Stimulated activated effector memory CD8-positive, alpha-beta T cell treated with anti-CD3 and anti-CD28 coated beads, Interleukin-12 subunit alpha, Interleukin-12 subunit beta, amount 100 ng/mL, for 72 hours (primary cell): Measurements from ENCODE around the gene SIRPA.

ENCODE experiments used
- ATAC-seq: fragments of 150-1000 bp; cut with Tn5 transposase; 2 replicates; pipeline ENCODE4 v1.10.0; 2021
- DNase-seq, 2 donors: peaks; one replicate each; pipeline ENCODE4 v3.0.0; 2021 to 2022; ENCODE audit warnings: low spot score in 2 of 2
- H3K27ac Mint-ChIP-seq: one replicate; pipeline ENCODE4 v1.8.0; 2022; ENCODE audit warnings: mild to moderate bottlenecking, mixed read lengths
- H3K36me3 Mint-ChIP-seq: one replicate; pipeline ENCODE4 v1.8.0; 2022; ENCODE audit warnings: mild to moderate bottlenecking, mixed read lengths
- H3K4me1 Mint-ChIP-seq: one replicate; pipeline ENCODE4 v1.8.0; 2022; ENCODE audit warnings: mixed read lengths
- H3K4me3 Mint-ChIP-seq: one replicate; pipeline ENCODE4 v1.8.0; 2022; ENCODE audit warnings: mild to moderate bottlenecking, mixed read lengths
- H3K9me3 Mint-ChIP-seq: one replicate; pipeline ENCODE4 v1.8.0; 2022; ENCODE audit warnings: mixed read lengths

Gene SIRPA

DNA sequence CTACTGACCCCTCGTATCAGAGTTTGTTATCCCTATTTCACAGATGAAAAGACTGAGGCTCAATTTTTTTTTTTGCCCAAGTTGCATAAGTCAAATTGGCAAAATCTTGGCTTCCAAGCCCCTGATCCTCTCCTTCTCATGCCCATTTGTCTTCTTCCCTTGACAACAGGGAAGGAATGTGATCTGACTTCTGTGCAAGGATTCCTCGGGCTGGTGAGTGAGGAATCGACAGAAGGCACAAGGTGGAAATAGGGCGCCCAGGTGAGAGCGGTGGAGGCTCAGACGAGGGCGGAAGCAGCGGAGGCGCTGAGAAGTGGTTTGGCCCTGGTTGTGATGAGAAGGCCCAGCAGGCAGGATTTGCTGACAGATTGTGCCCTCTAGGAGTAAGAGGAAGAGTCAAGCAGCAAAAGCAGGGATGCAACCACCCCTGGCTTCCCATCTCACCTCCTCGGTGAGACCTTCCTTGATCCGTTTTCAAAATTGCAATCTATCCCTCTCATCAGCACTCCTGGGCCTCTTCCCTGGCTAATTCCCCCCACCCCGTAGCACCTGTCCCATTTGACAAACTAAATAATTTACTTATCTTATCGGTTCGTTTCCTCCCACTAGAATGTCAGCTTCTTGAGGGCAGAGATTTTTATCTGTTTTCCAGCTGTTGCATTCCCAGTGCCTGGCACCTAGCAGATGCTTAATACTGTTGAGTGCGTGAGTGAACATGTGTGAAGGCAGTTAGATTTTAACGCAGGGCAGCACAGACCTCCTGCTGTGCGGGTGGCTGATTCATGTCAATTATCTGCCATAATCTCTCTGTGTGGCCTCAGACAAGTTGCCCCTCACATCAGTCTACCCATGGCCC is 3.7 kb upstream of the SIRPA start:
- Mint-ChIP-seq H3K4me3 (no peak overlapping the region), H3K27ac (no peak overlapping the region), H3K36me3 (no peaks in the 10 kb centered on the region), H3K4me1 (peaks cover 6% of the 10 kb centered on the region), H3K9me3 (no peaks in the 10 kb centered on the region)
- ATAC-seq, result no peak
- no peak for DNase-seq

DNA sequence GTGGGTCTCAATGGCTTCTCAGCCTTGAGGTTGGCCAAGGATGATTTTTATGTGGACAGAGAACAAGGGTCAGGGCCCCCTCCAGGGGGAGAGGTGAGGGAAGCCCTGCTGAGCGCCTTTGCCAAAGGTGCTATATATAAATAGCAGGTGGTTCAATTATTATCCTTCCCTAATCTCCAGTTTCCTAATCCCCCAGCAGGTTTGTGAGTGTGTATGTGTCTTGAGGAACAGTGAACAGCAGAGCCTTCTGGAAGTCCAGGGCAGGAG is 3.2 kb upstream of the SIRPA start:
- H3K9me3 Mint-ChIP-seq, result no peaks in the 10 kb centered on the region
- peaks cover 6% of the 10 kb centered on the region for H3K4me1 Mint-ChIP-seq
- ATAC-seq (no peak), DNase-seq (no peak)
- H3K4me3 Mint-ChIP-seq, result no peak overlapping the region
- no peaks in the 10 kb centered on the region for H3K36me3 Mint-ChIP-seq
- H3K27ac Mint-ChIP-seq, result no peak overlapping the region

DNA sequence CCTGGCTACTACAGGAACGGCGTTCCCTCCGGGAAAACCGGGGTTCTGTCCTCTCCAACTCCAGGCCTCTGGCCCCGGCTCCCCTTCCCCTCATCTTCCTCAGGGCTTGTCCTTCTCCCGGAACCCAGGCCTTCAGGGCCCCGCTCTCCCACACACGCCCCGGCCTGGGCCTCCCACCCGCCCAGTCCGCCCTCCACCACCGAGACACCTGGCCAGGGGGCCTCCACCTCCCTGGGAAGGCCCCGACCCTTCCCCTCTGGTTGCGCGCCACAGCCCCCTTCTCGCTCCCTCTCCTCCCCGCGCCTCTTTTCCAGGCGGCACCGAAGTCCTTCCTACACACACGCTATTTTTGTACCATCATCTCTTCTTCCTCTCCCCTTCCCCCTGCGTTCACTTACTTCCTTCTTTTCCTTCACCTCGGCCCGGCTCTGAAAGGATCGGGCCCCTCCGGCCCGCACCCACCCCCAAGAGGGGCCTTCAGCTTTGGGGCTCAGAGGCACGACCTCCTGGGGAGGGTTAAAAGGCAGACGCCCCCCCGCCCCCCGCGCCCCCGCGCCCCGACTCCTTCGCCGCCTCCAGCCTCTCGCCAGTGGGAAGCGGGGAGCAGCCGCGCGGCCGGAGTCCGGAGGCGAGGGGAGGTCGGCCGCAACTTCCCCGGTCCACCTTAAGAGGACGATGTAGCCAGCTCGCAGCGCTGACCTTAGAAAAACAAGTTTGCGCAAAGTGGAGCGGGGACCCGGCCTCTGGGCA is 1.3 kb upstream of the SIRPA start:
- Mint-ChIP-seq H3K9me3 (no peaks in the 10 kb centered on the region), H3K4me1 (peaks cover 6% of the 10 kb centered on the region), H3K4me3 (peak overlapping the region; percentile 36), H3K36me3 (no peaks in the 10 kb centered on the region), H3K27ac (no peak overlapping the region)
- no peak for DNase-seq
- ATAC-seq, result no peak

DNA sequence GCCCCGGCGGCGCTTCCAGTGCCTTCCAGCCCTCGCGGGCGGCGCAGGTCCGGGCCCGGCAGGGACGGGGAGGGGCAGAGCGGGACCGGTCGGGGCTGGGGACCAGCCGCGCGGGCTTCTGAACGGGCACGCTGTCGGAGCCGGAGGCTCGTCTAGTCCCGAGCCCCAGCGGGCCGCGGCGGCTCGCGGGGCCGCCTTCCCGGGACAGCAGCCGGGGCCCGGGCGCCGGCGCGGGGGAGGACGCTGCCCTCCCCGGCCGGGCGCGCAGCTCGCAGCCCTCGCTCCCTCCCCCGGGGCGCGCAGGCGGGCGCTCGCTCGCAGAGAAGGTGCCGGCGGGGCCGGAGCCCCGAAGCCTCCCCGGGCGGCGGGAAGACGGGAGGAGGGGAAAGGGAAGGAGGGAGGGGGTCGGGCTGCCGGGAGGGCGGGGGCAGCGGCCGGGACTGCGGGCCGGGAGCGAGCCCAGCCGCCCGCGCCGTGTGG is 696 bp upstream of the SIRPA start:
- Mint-ChIP-seq H3K4me1 (peaks cover 6% of the 10 kb centered on the region), H3K9me3 (no peaks in the 10 kb centered on the region), H3K27ac (no peak overlapping the region), H3K36me3 (no peaks in the 10 kb centered on the region), H3K4me3 (peak overlapping the region; percentile 51)
- ATAC-seq (peak; percentile 36), DNase-seq (peak in 1 of 2 donors; percentile 53)

DNA sequence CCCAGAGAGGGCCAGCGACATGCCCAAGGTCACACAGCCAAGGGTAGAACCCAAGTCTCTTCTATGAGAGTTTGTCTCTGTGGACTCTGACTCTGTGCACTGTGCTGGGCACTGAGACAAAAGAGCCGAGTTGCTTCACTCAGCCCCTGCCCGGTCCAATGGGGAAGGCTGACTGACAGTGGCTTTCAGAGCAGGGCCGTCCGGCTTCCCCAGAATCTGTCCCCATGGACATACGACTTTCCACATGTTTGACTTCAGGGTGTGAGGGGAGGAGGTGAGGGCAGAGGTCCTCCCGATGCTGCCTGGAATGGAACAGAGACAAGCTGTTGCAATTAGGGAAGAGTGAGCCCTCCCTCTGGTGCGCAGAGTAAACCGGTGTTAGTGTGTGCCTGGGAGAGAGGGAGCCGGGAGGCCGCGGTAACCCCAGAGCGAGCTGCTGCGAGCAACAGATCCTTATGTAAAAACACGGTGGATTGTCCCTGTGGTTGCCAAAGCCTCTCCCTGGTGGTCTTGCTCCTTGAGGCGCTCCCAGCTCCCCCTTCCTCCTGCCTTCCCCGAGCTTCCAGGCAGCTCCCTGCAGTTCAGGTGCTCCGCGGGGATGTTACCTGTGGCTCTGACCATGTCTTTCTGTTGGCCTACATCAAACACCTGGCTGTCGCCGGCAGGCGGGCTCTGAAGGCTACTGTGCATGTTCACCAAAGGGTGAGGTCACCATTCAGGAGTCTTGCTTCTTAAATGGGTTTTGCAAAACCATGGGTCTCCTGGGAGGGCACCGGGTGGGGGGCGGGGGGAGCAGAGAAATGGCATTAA is 672 bp downstream of the SIRPA start:
- Mint-ChIP-seq H3K4me1 (peaks cover 6% of the 10 kb centered on the region), H3K9me3 (no peaks in the 10 kb centered on the region), H3K27ac (no peak overlapping the region), H3K4me3 (peak overlapping the region; percentile 51), H3K36me3 (no peaks in the 10 kb centered on the region)
- DNase-seq (no peak), ATAC-seq (no peak)

DNA sequence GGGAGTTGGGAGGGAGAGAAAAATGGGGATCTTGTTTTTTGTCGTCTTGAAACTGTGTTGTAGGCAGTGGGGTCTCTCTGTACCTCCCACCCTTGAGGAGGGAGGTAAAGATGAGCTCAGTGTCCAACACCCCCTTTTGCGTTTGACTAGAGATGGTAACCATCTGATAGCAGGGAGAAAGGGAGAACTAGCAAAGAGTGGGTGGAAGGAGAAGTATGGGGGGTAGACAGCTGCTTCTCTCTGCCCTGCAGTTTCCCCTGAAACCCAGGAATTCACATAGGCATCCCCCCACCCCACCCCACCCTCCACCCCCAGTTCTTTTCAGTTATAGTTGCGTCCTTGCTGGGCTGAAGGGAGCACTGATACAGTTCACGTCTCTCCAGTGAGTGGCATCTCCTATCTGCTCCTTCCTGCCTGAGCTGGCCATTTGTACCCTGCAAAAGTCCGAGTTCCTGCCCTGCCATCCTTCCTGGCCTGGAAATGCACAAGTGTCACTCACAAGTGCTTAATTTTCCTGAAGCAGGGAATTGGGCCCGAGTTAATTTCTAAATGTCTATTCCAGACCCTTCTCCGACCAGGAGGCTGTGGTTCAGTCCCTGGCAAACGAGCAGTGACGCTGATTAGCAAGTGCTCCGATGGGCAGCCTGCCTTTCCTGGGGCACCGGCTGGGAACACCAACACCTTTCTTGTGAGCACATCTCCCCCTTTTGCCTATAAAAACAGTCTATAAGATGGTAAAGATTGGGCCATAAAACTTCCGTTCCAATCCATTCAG is 1.5 kb downstream of the SIRPA start:
- H3K36me3 Mint-ChIP-seq, result no peaks in the 10 kb centered on the region
- ATAC-seq, result no peak
- H3K4me3 Mint-ChIP-seq, result peak overlapping the region; percentile 51
- no peaks in the 10 kb centered on the region for H3K9me3 Mint-ChIP-seq
- DNase-seq, result no peak
- no peak overlapping the region for H3K27ac Mint-ChIP-seq
- H3K4me1 Mint-ChIP-seq, result peaks cover 6% of the 10 kb centered on the region

DNA sequence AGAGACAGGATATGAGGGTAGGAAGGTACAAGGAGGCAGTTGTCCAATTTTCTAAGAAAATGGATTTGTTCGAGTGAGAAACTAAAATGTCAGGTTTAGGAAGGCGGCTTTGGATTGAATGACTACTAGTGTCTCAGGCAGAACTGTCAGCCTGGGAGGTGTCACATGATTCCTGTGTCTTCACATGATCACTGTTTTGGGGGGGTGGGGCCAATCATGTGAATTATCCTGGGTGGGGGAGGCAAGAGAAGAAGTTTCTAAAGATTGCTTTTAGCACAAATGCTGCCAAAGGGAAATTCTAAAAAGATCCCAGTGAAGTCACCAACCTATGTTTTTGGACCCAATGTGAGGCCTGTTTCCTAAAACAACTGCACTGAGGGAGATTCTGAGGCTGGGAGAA is 2.3 kb downstream of the SIRPA start:
- Mint-ChIP-seq H3K27ac (no peak overlapping the region), H3K4me3 (no peak overlapping the region), H3K36me3 (no peaks in the 10 kb centered on the region), H3K4me1 (peaks cover 6% of the 10 kb centered on the region), H3K9me3 (no peaks in the 10 kb centered on the region)
- DNase-seq (no peak), ATAC-seq (no peak)

DNA sequence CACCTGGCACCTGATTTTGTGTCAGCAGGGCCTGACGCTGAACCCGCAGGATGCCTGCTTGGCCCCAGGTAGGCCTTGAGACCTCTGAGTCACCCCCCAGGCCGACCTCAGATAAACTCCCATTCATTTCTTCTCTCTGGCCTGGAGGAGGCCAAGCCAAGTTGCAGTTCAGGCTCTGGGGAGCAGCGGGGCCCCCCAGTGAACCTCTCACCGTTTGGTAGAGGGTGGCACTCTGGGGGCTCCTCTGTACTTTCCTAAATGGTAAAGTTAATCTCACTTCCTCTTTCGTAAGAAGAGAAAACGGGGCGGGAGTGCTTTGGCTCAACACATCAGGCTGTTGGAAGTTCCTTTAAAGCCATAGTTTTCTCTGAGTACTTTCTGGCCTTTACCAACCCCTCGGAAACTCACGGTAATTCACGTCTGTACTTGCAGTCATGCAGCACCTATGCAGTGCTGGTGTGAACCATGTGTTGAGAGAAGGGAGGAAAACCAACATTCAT is 2.8 kb downstream of the SIRPA start:
- Mint-ChIP-seq H3K9me3 (no peaks in the 10 kb centered on the region), H3K27ac (no peak overlapping the region), H3K36me3 (no peaks in the 10 kb centered on the region), H3K4me3 (no peak overlapping the region), H3K4me1 (peaks cover 6% of the 10 kb centered on the region)
- no peak for DNase-seq
- ATAC-seq, result no peak

DNA sequence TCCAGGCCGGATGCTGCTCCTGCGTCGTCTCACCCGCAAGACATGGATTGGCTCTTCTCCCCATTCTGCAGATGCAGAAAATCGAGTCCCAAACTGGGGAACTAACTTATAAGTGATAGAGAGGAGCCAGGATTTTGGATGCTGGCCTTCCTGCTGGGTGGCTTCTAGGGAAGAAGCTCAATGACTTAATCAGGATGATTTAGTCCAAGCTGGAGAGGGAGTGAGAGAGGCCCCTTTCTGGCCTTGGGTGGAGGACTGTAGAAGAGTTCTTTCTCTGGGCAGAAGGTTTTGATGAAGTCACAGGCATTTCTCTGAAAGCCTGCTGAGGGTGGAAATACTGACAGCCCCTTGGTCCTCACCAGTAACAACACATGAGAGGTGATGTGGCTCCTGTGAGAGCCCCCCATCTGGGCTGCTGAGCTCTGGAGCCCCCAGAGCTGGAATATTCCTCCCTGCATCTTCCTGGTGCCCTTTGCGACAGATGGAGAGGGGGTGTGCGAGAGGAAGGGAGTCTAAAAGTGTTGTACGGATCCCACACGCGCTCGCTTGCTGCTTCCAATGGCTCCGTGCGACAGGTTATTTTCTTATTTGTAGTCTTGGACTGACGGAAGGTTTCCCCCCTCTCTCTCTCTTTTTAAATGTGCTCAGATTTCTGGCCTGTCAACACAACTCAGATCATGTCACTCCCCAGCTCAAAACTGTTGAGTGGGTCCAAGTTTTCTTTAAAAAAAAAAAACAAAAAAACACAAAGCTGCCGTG is 3.5 kb downstream of the SIRPA start:
- Mint-ChIP-seq H3K4me3 (no peak overlapping the region), H3K4me1 (peaks cover 6% of the 10 kb centered on the region), H3K27ac (no peak overlapping the region), H3K36me3 (no peaks in the 10 kb centered on the region), H3K9me3 (no peaks in the 10 kb centered on the region)
- ATAC-seq (no peak), DNase-seq (no peak)

DNA sequence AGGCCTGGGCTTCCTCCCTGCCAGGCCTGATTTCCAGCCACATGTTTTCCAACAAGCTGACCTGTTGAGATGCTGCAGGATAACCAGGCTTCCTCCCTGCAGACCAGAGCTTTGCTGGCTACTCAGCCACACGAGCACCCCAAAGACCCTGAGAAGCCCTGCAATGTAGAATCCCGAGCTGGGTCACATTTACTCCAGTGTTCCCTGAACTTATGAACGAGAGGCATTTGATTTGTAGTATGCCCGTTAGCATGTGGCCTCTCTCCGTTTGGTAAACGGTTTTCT is 4.0 kb downstream of the SIRPA start:
- ATAC-seq, result no peak
- Mint-ChIP-seq H3K4me3 (no peak overlapping the region), H3K9me3 (no peaks in the 10 kb centered on the region), H3K36me3 (no peaks in the 10 kb centered on the region), H3K27ac (no peak overlapping the region), H3K4me1 (peaks cover 6% of the 10 kb centered on the region)
- DNase-seq, result no peak

DNA sequence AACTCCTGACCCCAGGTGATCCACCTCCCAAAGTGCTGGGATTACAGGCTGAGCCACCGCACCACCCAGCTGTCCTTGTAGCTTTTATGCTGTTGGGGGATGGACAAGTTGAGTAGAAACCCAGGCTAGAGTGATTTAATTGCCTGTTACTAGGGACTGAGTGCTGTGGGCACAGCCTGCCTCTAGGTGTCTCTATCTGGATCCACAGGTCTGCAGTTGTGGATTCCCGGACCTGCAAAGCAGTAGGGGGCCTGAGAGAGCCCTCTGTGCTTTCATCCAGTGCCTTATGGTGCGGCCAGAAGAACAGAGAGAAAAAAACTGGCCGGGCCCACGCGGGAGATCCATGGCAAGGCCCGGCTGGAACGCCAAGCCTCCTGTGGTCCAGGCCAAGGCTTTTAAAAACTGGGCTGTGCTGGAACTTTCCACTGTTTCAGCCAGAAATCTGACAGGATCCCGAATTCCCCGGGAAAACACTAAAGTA is 5.2 kb downstream of the SIRPA start:
- H3K27ac Mint-ChIP-seq, result no peak overlapping the region

DNA sequence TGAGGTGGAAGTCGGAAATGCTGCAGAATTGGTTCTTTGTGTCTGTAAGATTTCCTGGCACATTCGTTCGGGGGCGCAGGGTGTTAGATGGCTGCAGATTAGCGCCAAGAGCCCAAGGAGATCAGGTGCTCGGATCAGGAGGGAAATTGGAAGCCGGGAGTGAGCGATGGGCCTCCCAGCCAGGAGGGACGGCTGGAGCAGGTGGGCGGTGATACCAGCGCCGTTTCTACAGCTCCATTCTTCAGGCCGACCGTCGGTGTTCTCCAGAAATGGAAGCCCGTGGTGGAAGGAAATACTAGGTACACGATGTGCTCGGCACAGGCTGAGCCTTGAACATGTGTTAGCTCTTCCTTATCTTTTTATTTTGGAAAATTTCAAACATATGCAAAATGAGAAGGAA is 6.5 kb downstream of the SIRPA start:
- no peaks in the 10 kb centered on the region for H3K36me3 Mint-ChIP-seq

More for the DNA sequence above, 5.2 kb downstream of the SIRPA start:
- no peak overlapping the region for H3K4me3 Mint-ChIP-seq
- ATAC-seq (peak; percentile 39), DNase-seq (no peak)
- H3K36me3 Mint-ChIP-seq, result no peaks in the 10 kb centered on the region
- peaks cover 6% of the 10 kb centered on the region for H3K4me1 Mint-ChIP-seq
- no peaks in the 10 kb centered on the region for H3K9me3 Mint-ChIP-seq

DNA sequence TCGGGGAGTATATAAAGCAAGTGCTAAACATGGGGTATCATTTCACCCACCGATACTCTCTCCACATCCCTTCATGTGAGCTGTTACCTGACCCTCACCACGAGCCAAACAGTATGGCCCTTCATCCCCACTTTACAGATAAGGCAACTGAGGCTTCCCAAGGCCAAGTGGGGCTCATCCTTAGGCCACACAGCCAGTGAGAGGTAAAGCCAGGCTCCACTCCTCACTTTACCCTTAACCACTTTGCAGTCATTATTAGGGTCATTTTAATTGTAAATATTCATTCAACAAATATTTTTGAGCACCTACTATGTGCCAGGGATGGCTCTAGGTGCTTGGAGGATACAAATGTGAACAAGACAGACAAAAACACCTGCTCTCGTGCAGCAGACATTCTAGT is 7.0 kb downstream of the SIRPA start:
- H3K36me3 Mint-ChIP-seq, result no peaks in the 10 kb centered on the region
- H3K27ac Mint-ChIP-seq, result no peak overlapping the region
- ATAC-seq (no peak), DNase-seq (no peak)
- peaks cover 9% of the 10 kb centered on the region for H3K4me1 Mint-ChIP-seq
- no peaks in the 10 kb centered on the region for H3K9me3 Mint-ChIP-seq
- no peak overlapping the region for H3K4me3 Mint-ChIP-seq

More for the DNA sequence above, 6.5 kb downstream of the SIRPA start:
- DNase-seq, result no peak
- Mint-ChIP-seq H3K27ac (no peak overlapping the region), H3K4me1 (peaks cover 7% of the 10 kb centered on the region), H3K9me3 (no peaks in the 10 kb centered on the region), H3K4me3 (no peak overlapping the region)
- ATAC-seq, result no peak

DNA sequence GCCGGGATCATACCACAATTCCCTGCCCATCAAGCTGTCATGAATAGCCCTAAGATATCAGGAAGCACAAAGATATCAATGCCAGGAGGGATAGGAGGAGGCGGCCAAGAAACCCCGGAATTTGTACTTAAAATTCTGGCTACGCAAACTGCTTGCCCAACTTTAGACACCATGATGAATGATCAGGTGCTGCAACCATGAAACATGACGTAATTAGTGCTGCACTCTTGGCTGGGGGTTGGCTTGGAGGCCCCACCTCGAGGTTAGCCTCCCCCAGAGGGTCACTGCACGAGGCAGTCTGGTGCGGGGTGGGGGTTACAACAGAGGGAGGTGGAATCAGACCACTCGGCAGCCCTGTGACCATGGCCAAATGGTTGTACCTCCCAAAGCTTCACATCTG is 8.9 kb downstream of the SIRPA start:
- no peaks in the 10 kb centered on the region for H3K9me3 Mint-ChIP-seq
- H3K36me3 Mint-ChIP-seq, result no peaks in the 10 kb centered on the region
- H3K4me3 Mint-ChIP-seq, result no peak overlapping the region
- DNase-seq (no peak), ATAC-seq (no peak)
- no peak overlapping the region for H3K27ac Mint-ChIP-seq
- peaks cover 9% of the 10 kb centered on the region for H3K4me1 Mint-ChIP-seq
